D721Med (cell line): ENCODE data around the gene LSM8.

ENCODE experiments used
- DNase-seq: peaks from one replicate; pipeline ENCODE4 v3.0.0; 2011; ENCODE audit warnings: low spot score; ENCODE audit not compliant: insufficient read length
- FAIRE-seq: peaks from 2 replicates; lab custom pipeline; 2011; peaks lifted over from hg19 to GRCh38; lab: Jason Lieb, UNC
- CTCF ChIP-seq: IDR thresholded peaks from 2 replicates; pipeline ENCODE4 v1.5.1; 2012; ENCODE audit warnings: mild to moderate bottlenecking, control low read depth; ENCODE audit not compliant: insufficient read depth; ENCODE audit errors: missing control alignments

LSM8 gene

GRCh38 chr7:118182593-118183427 is 1.2 kb upstream of the LSM8 start:
- FAIRE-seq, result peak; percentile 25
- no peak for TF ChIP-seq CTCF
- no peak for DNase-seq

GRCh38 chr7:118183428-118183785 is 557 bp upstream of the LSM8 start:
- FAIRE-seq (no peak), DNase-seq (no peak)
- TF ChIP-seq CTCF, result no peak

- TF ChIP-seq CTCF, result no peak
- FAIRE-seq, result no peak
- DNase-seq, result no peak
Measured at GRCh38 chr7:118184565-118184940, 589 bp downstream of the LSM8 start.

- FAIRE-seq (no peak), DNase-seq (no peak)
- TF ChIP-seq CTCF, result no peak
Measured at GRCh38 chr7:118185163-118185860, 1.3 kb downstream of the LSM8 start.

GRCh38 chr7:118186501-118186900 is 2.5 kb downstream of the LSM8 start:
- FAIRE-seq (no peak), DNase-seq (no peak)
- TF ChIP-seq CTCF, result no peak

GRCh38 chr7:118194571-118194970 is 10.6 kb downstream of the LSM8 start:
- TF ChIP-seq CTCF, result no peak
- FAIRE-seq (no peak), DNase-seq (no peak)
